ENCODE results near the gene RASGRF1. TPM values are rescaled to one million over a fixed set of nuclear protein-coding genes. Genes with fewer than 3 reads are reported as not detected.

The RASGRF1 gene
- total and polyA plus RNA-seq, 12 donors = 0.11 to 6.9 (median 0.46) TPM

DNA sequence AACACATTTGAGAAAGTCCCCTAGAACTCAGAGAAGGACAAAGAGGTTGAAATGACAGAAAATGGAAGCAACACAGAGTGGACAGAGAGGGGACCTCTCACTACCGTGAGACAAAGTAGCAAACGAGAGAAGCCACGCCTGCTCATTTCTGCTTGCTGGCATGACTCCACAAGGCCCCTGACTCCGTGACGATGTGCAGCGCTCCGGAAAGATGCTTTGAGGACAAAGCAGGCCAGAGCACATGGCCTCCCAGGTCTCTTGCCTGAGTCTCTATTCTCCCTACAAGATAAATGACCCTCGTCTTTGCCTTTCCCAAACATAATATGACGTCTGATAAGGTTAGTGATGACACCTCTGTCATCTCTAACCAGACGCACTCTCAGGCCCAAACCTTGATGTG is 81.9 kb downstream of the RASGRF1 start:
- no peak for TF ChIP-seq POLR2A (IDR thresholded peaks at IDR 0.05)
- TF ChIP-seq, protein P1, sequence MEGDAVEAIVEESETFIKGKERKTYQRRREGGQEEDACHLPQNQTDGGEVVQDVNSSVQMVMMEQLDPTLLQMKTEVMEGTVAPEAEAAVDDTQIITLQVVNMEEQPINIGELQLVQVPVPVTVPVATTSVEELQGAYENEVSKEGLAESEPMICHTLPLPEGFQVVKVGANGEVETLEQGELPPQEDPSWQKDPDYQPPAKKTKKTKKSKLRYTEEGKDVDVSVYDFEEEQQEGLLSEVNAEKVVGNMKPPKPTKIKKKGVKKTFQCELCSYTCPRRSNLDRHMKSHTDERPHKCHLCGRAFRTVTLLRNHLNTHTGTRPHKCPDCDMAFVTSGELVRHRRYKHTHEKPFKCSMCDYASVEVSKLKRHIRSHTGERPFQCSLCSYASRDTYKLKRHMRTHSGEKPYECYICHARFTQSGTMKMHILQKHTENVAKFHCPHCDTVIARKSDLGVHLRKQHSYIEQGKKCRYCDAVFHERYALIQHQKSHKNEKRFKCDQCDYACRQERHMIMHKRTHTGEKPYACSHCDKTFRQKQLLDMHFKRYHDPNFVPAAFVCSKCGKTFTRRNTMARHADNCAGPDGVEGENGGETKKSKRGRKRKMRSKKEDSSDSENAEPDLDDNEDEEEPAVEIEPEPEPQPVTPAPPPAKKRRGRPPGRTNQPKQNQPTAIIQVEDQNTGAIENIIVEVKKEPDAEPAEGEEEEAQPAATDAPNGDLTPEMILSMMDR (IDR thresholded peaks at IDR 0.05) = no peak
- Histone ChIP-seq H3K27me3 (no peaks in the 10 kb centered on the region), H3K9me3 (replicated peaks in 1 of 3) (no peaks in the 10 kb centered on the region), H3K4me3 (no peak overlapping the region), H3K4me1 (replicated peaks in 1 of 2) (peaks cover 0 to 5% of the 10 kb centered on the region in 2 donors), H3K36me3 (replicated peaks in 1 of 2) (no peaks in the 10 kb centered on the region), H3K27ac (no peak overlapping the region)
- intact Hi-C loops (cut with DNase I) = no loop called here
- no peak for DNase-seq
- 61 to 88% (median 67%) methylated on average over 7 to 10 of the region's 10 CpGs for WGBS, 4 donors

DNA sequence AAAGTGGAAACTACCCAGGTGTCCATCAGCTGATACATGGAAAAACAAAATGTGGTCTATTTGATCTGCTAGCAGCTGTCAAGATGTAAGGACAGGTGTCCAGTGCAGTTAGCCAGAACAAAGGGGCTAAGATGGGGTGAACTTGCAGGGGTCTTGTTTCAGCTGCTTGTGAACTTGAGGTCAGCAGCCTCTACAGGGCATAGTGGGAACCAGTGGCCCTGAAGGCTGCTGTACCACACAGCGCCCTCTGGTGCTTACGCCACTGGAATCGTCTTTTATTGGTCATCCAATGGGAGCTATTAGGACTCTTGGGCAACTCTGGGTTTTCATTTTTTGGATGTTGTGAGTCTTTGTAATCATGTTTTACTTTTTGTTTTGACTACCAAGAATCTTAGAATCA is 83.5 kb downstream of the RASGRF1 start:
- H3K27ac ChIP-seq = no peak overlapping the region
- H3K4me1 ChIP-seq (replicated peaks in 1 of 2) = peaks cover 0 to 5% of the 10 kb centered on the region in 2 donors
- 57 to 81% (median 65%) methylated on average over 3 of the region's 3 CpGs for WGBS, 4 donors
- DNase-seq = peak in 4 of 7 donors; percentile 41 to 74 (median 66)
- no peaks in the 10 kb centered on the region for H3K27me3 ChIP-seq
- no peaks in the 10 kb centered on the region for H3K36me3 ChIP-seq (replicated peaks in 1 of 2)
- no peak overlapping the region for H3K4me3 ChIP-seq
- intact Hi-C loops (cut with DNase I) = no loop called here
- no peaks in the 10 kb centered on the region for H3K9me3 ChIP-seq (replicated peaks in 1 of 3)
- TF ChIP-seq POLR2A (IDR thresholded peaks at IDR 0.05) = no peak
- TF ChIP-seq, protein P1 (IDR thresholded peaks at IDR 0.05) = peak in 5 of 6 experiments; percentile 19 to 54 (median 40)

DNA sequence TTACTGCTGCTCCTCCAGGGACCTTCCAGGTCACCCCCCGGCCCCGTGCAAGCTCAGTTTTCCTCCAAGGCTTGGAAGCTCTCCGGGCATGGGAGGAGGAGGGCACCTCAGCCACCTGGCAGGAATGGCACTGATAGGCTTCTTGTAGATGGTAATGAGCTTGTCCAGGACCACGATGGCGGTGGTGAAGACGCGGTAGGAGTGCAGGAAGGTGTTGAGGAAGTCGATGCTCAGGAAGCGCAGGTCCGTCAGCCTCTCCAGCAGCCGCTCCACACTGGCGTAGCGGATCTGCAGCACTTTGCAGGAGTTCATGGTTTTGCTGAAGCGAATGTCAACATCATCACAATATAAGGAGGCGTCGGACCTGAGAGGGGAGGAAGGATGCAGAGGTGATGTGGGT is 84.5 kb downstream of the RASGRF1 start:
- TF ChIP-seq POLR2A (IDR thresholded peaks at IDR 0.05) = no peak
- TF ChIP-seq, protein P1 (IDR thresholded peaks at IDR 0.05) = no peak
- Histone ChIP-seq H3K36me3 (replicated peaks in 1 of 2) (no peaks in the 10 kb centered on the region), H3K4me3 (no peak overlapping the region), H3K9me3 (replicated peaks in 1 of 3) (no peaks in the 10 kb centered on the region), H3K4me1 (replicated peaks in 1 of 2) (peaks cover 0 to 5% of the 10 kb centered on the region in 2 donors), H3K27me3 (no peaks in the 10 kb centered on the region), H3K27ac (no peak overlapping the region)
- intact Hi-C loops (cut with DNase I) = no loop called here
- WGBS, 4 donors = 94 to 98% (median 95%) methylated on average over 16 of the region's 16 CpGs
- no peak for DNase-seq

DNA sequence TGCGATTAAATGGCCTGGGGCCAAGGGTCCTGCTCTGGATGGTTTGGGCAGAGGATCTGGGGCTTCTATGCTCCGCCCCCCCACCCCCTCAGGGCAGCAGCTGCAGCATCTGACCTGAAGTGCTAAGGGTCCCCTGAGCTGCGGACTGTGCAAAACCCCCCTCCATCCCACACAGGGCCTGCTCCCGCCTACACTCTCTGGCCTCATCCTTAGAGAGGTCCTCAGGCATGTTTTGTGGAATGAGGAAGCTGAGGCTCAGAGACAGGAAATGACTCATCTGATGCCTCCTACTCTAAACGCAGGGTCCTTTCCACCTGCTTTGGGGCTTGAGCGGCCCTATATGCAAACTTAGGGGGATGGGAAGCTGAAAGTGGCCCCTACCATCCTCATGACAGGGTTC is 86.2 kb downstream of the RASGRF1 start:
- no peak overlapping the region for H3K27ac ChIP-seq
- TF ChIP-seq POLR2A (IDR thresholded peaks at IDR 0.05) = no peak
- TF ChIP-seq, protein P1 (IDR thresholded peaks at IDR 0.05) = no peak
- intact Hi-C loops (cut with DNase I) = no loop called here

More for the DNA sequence above, 86.2 kb downstream of the RASGRF1 start:
- Histone ChIP-seq H3K9me3 (replicated peaks in 1 of 3) (no peaks in the 10 kb centered on the region), H3K4me3 (no peak overlapping the region), H3K36me3 (replicated peaks in 1 of 2) (no peaks in the 10 kb centered on the region), H3K4me1 (replicated peaks in 1 of 2) (peaks cover 0 to 5% of the 10 kb centered on the region in 2 donors), H3K27me3 (no peaks in the 10 kb centered on the region)
- WGBS, 4 donors = 23 to 57% (median 51%) methylated on average over 3 to 6 of the region's 6 CpGs
- DNase-seq = peak in 1 of 7 donors; percentile 23

Measured in adrenal gland (tissue), 12 donors.